Measurements from ENCODE around the gene NTRK2.
"Not testable (repeated sequence)": the region's sequence is repeated elsewhere in the genome, so short reads cannot be mapped to it uniquely, and the experiment has no call there.

NTRK2 gene

GRCh38 chr9:84893419-84894128 lies 224.0 kb downstream of the NTRK2 start:
- DNase-seq (ENCODE audit: low spot score): no peak

- no peak for DNase-seq (ENCODE audit: low spot score)
These were observed 225.3 kb downstream of the NTRK2 start for GRCh38 chr9:84894859-84895258.

DNA sequence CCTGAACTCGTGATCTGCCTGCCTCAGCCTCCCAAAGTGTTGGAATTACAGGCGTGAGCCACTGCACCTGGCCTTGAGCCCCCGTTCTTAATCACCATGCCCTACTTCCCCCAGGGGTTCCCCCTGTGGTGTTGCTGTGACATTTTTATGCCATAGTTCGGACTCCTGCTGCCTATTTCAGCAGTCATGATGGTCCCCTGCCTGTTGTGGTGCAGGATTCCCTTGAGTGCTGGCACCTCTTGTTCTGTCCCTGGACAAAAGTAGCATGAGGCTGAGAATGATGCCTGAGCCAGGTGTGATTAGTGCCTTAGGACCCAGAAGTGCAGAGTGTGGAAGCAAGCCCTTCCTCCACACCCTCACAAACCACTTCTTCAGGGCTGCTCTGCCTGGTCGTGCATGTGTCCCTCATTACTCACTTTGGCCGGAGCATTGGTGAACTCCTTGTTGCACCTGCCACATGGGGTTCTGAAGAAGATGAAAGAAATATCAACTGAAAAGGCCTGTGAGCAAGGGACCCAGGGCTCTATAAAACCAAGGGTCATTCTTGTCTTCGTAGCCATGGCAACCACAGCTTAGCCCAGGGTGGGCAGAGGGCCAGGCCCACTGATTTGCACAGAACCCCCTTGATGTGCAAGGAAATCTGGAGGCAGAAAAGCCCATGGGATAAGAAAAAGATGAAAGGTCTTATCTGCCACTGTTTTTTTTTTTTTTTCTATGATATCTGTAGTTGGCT lies 228.0 kb downstream of the NTRK2 start:
- no peak for DNase-seq (ENCODE audit: low spot score)

DNA sequence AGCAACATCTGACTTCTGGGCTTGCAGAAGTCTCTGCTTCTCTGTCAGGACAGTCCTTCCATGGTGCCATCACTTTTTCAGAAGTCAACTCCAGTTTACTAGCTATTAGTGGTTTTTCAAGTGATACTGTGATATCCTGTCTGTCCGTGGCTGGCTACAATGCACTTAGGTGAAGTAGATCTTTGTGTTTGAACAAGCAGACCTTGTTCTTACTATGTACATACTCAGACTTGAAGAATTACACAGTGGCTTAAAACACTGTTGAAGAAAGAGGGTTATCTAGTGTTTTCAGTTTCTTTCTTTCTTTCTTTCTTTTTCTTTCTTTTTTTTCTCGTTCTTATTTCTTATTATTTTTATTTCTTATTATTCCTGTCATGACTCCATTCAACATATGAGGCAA lies 228.7 kb downstream of the NTRK2 start:
- no peak for DNase-seq (ENCODE audit: low spot score)

DNA sequence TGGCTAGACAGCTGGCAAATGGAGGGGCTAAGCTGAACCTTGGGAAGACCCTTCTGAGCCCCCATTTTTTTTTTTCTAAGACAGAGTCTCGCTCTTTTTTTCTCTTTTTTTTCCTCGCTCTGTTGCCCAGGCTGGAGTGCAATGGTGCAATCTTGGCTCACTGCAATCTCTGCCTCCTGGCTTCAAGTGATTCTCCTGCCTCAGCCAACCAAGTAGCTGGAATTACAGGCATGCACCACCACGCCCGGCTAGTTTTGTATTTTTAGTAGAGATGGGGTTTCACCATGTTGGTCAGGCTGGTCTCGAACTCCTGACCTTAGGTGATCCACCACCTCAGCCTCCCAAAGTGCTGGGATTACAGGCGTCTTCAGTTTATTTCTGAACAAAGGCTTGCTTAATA lies 229.1 kb downstream of the NTRK2 start:
- not testable (repeated sequence) for DNase-seq (ENCODE audit: low spot score)

DNA sequence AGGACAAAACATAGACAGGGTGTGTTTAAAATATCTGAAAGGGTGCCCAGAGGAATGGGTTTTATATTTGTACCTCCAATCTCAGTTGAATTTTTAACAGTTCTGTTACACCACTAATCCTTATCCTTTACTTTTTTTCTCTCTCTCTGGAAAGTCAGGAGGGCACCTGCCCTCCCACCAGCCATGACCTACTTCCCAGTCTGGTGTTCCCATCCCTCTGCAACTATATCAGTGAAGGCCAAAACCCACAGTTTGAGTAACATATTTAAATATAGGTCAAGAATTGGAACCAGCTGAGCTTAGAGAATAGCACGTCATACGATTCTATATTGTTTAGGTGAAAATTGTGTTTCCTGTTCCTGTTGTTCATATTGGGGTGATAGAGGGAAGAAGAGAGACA lies 229.8 kb downstream of the NTRK2 start:
- DNase-seq (ENCODE audit: low spot score): no peak

DNA sequence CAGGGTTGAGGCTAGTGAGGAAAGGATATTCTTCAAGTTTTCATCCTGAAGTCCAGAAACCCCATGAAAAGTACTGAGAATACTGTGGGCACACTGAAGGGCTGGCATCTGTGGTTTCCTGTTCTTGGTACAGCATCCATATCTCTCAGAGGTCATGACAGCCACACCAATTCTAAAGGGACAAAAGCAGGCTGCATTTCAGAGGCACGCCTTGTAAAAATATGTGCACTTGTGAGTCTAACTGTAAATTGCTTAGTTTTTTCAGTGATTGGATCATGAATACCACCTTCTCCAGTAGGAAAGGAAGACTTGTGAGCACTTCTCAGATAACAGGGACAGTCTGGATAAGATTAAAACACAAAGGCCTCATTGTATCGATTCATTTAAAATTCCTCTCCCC lies 230.9 kb downstream of the NTRK2 start:
- no peak for DNase-seq (ENCODE audit: low spot score)

- no peak for DNase-seq (ENCODE audit: low spot score)
These were observed 234.4 kb downstream of the NTRK2 start for GRCh38 chr9:84903963-84904362.

DNA sequence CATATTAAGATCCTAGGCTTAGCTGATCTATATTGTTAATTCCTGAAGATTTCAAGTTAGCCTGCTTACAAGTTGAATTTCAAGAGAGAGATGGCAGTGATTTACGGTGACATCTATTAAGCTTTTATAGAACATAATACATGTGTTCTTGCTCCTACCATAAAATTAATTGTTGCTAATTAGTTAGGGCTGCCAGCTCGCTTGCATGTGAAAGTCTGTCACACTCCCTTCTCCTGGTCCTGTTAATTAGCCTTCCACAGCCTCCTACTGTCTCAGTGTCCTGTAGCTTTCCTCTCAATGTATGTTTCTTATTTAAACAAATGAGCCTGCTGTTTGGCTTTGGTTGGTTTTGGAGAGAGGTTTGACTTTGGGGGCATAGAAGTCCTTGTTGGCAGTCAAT lies 247.2 kb downstream of the NTRK2 start:
- DNase-seq (ENCODE audit: low spot score): no peak

GRCh38 chr9:84917366-84918070 lies 248.0 kb downstream of the NTRK2 start:
- DNase-seq (ENCODE audit: low spot score): no peak

- no peak for DNase-seq (ENCODE audit: low spot score)
These were observed 249.9 kb downstream of the NTRK2 start for GRCh38 chr9:84919440-84919839.

DNA sequence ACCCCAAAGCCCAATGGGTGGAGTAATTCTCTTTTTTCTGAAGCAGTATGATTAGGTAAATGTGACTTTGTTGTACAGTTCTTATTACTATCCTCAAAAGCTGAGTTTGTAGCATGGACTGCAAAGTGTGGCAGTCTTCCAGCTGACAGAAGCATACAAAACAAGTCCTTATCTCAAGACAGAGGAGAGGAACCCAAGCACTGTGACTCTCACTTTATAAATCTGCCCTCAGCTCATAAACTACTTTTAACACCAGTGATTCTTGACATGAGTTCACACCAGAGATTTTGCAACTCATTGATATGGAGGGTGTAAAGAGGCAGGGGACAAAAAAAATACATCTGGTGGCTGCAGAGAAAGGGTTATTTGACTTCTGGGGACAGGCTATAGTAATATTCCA lies 251.6 kb downstream of the NTRK2 start:
- DNase-seq (ENCODE audit: low spot score): no peak

GRCh38 chr9:84922051-84922450 lies 252.5 kb downstream of the NTRK2 start:
- DNase-seq (ENCODE audit: low spot score): no peak

GRCh38 chr9:84924266-84924665 lies 254.7 kb downstream of the NTRK2 start:
- DNase-seq (ENCODE audit: low spot score): no peak

- no peak for DNase-seq (ENCODE audit: low spot score)
These were observed 255.8 kb downstream of the NTRK2 start for GRCh38 chr9:84925225-84925872.

- no peak for DNase-seq (ENCODE audit: low spot score)
These were observed 257.3 kb downstream of the NTRK2 start for GRCh38 chr9:84926793-84927192.

DNA sequence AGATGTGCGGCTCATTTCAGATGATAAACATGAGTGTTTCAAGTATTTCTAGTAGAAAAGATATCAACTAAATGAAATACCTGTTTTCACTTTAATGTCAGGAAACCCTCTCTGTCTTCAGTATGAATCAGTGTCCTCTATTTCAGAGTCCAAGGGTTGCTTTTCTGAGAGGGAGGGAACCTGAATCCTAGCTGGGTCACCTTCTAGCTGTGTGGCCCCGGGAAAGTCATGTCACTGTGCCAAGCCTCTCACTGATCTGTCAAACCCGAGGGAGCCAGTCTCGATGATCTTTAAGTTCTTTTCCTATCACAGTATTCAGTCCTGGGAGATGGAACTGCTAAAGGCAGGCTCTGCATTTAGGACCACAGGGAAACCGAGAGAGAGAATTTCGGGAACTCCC lies 258.9 kb downstream of the NTRK2 start:
- no peak for DNase-seq (ENCODE audit: low spot score)

- no peak for DNase-seq (ENCODE audit: low spot score)
These were observed 259.5 kb downstream of the NTRK2 start for GRCh38 chr9:84929068-84929467.

- DNase-seq (ENCODE audit: low spot score): peak; percentile 40
These were observed 263.5 kb downstream of the NTRK2 start for GRCh38 chr9:84932915-84933527.

- DNase-seq (ENCODE audit: low spot score): no peak
These were observed 266.1 kb downstream of the NTRK2 start for GRCh38 chr9:84935528-84936117.

GRCh38 chr9:84937180-84937579 lies 267.7 kb downstream of the NTRK2 start:
- DNase-seq (ENCODE audit: low spot score): no peak

- DNase-seq (ENCODE audit: low spot score): no peak
These were observed 268.1 kb downstream of the NTRK2 start for GRCh38 chr9:84937581-84937980.
